Uterus (tissue), 2 donors: ENCODE results near the gene SLC9A5.

Experiments
- CTCF ChIP-seq, 4 experiments: fragments of 200-600 bp in 2 of 4; fragments of 450-650 bp in 2 of 4; sonication (generic) in 2 of 4; IDR thresholded peaks; one replicate each; pipeline ENCODE4 v1.5.1; 2016 to 2019; ENCODE audit warnings: antibody characterized with exemption in 4 of 4, mild to moderate bottlenecking in 2 of 4, moderate library complexity in 1 of 4
- POLR2A ChIP-seq, 2 donors: fragments of 450-650 bp; IDR thresholded peaks; one replicate each; pipeline ENCODE4 v1.6.1; 2016; ENCODE audit warnings: antibody characterized with exemption in 2 of 2, mild to moderate bottlenecking in 1 of 2, moderate library complexity in 1 of 2

GRCh38 chr16:67199011-67199807 is 49.6 kb upstream of the SLC9A5 start, which contains the start of gene ELMO3:
- peak in 2 of 4 experiments; percentile 7 to 24 for TF ChIP-seq CTCF (IDR thresholded peaks at IDR 0.05)
- TF ChIP-seq POLR2A (IDR thresholded peaks at IDR 0.05): no peak
